Panc1 (cell line): ENCODE results near the gene MECR. TPM values are rescaled to one million over a fixed set of nuclear protein-coding genes. Genes with fewer than 3 reads are reported as not detected.

Experiments used
- ATAC-seq: fragments of 200-7000 bp; cut with Tn5 transposase; 2 replicates; pipeline ENCODE4 v1.9.1; 2020; ENCODE audit warnings: mild to moderate bottlenecking, moderate library complexity
- BruUV-seq: library from RNA; stranded (reverse); fragments of 400-500 nt; replicated peaks from 2 replicates; lab custom pipeline; 2021; lab: Mats Ljungman, UMichigan
- CTCF ChIA-PET: fragments of 300-600 bp; sonication (Branson Sonifier 250); formaldehyde crosslinking; loops from one replicate; lab custom pipeline; 2022; ENCODE audit warnings: antibody characterized with exemption; lab: Charles Lee
- POLR2A ChIA-PET: fragments of 300-600 bp; sonication (Branson Sonifier 250); formaldehyde crosslinking; loops from one replicate; lab custom pipeline; 2022; ENCODE audit warnings: antibody characterized with exemption; lab: Charles Lee
- DNase-seq: peaks from one replicate; pipeline ENCODE4 v3.0.0-alpha.2; 2010; ENCODE audit warnings: low read depth, low spot score
- H3K27ac ChIP-seq: 2 replicates; pipeline ENCODE4 v1.5.1; 2011; ENCODE audit warnings: mild to moderate bottlenecking, low read length, inconsistent platforms
- H3K27me3 ChIP-seq: fragments of 200-500 bp; sonication (Bioruptor generic); 2 replicates; pipeline ENCODE4 v1.6.0; 2014; ENCODE audit warnings: low read length, inconsistent platforms; ENCODE audit not compliant: control insufficient read depth, insufficient read depth
- H3K36me3 ChIP-seq: fragments of 200-500 bp; sonication (Bioruptor generic); 2 replicates; pipeline ENCODE4 v1.5.1; 2014; ENCODE audit warnings: inconsistent platforms, mild to moderate bottlenecking, low read length, moderate library complexity; ENCODE audit not compliant: control insufficient read depth, insufficient read depth
- H3K4me1 ChIP-seq: 2 replicates; pipeline ENCODE4 v1.5.1; 2011; ENCODE audit warnings: inconsistent platforms, mild to moderate bottlenecking, low read length, moderate library complexity; ENCODE audit not compliant: control insufficient read depth, insufficient read depth
- H3K4me3 ChIP-seq, 2 experiments: 2 replicates each; pipeline ENCODE4 v1.5.1; 2011 to 2012; ENCODE audit warnings: low read depth in 2 of 2, low read length in 2 of 2, mild to moderate bottlenecking in 2 of 2, inconsistent platforms in 1 of 2, moderate library complexity in 1 of 2
- H3K9me3 ChIP-seq: fragments of 200-500 bp; sonication (Bioruptor generic); 2 replicates; pipeline ENCODE4 v1.5.1; 2014; ENCODE audit warnings: low read depth, mild to moderate bottlenecking, inconsistent platforms, low read length, moderate library complexity; ENCODE audit not compliant: control insufficient read depth, insufficient read depth
- CTCF ChIP-seq: fragments of 450-650 bp; IDR thresholded peaks from 2 replicates; pipeline ENCODE4 v1.5.1; 2017; ENCODE audit warnings: mild to moderate bottlenecking
- POLR2AphosphoS5 ChIP-seq: IDR thresholded peaks from 2 replicates; pipeline ENCODE4 v1.6.1; 2012; ENCODE audit warnings: mild to moderate bottlenecking, low read depth, low read length, moderate library complexity
- REST ChIP-seq, 2 experiments: IDR thresholded peaks; 2 replicates each; pipeline ENCODE4 v1.6.1; 2011 to 2012; ENCODE audit warnings: low read depth in 2 of 2, control low read depth in 1 of 2, low read length in 1 of 2, mild to moderate bottlenecking in 1 of 2, moderate library complexity in 1 of 2; ENCODE audit not compliant: insufficient read depth in 1 of 2
- SIN3A ChIP-seq: IDR thresholded peaks from 2 replicates; pipeline ENCODE4 v1.6.1; 2012; ENCODE audit warnings: low read depth, mild to moderate bottlenecking, low read length, moderate library complexity, borderline replicate concordance; ENCODE audit not compliant: insufficient read depth
- TCF7L2 ChIP-seq: IDR thresholded peaks from 2 replicates; pipeline ENCODE4 v1.6.1; 2011; ENCODE audit warnings: mild to moderate bottlenecking, low read depth, low read length, inconsistent platforms
- in situ Hi-C: cut with HindIII; loops from 2 replicates; pipeline ENCODE4 v1.10.0; 2016; ENCODE audit warnings: low sequenced_read_pairs, low pct_unique_long_range_greater_than_20kb
- intact Hi-C: fragments of 100-400 bp; cut with micrococcal nuclease; formaldehyde crosslinking; loops from one replicate; pipeline ENCODE4 v1.10.0; 2022; ENCODE audit not compliant: unreplicated experiment
- total RNA-seq: library from RNA; stranded (reverse); gene quantifications from one replicate; pipeline ENCODE4 v1.2.1, GENCODE V29; 2021; ENCODE audit not compliant: unreplicated experiment

Gene MECR
- total RNA-seq, 1 experiment from 2014 or later = 25.7 TPM

GRCh38 chr1:29171521-29171920 is 59.2 kb downstream of the MECR start:
- peaks cover 10% of the 10 kb centered on the region; the same call in 1 of the 2 replicates for H3K4me1 ChIP-seq
- no peaks in the 10 kb centered on the region for H3K9me3 ChIP-seq
- no peak overlapping the region for H3K4me3 ChIP-seq
- H3K27ac ChIP-seq = no peak overlapping the region
- no peak for ATAC-seq
- no peak for DNase-seq
- in situ Hi-C loops (no loop called here), intact Hi-C loops (no loop called here)
- TSS peak; percentile 9 for BruUV-seq
- peaks cover 2% of the 10 kb centered on the region; the same call in 1 of the 2 replicates for H3K36me3 ChIP-seq
- ChIA-PET POLR2A (interaction anchor here (0.6 to 1.1 kb wide), 2 partner anchors 10 to 574 kb away, joined by 8 to 12 read pairs; partner anchors contain the start of gene SRSF4), CTCF (no interaction called here)
- H3K27me3 ChIP-seq = no peaks in the 10 kb centered on the region
- TF ChIP-seq CTCF (no peak), SIN3A (no peak), POLR2AphosphoS5 (no peak), TCF7L2 (no peak), REST (IDR thresholded peaks at IDR 0.05; ENCODE audit: insufficient read depth in 1 of 2, low read depth in 2 of 2, low read length in 1 of 2) (no peak)

- peak; percentile 45; the same call in 1 of the 2 replicates for ATAC-seq
- in situ Hi-C loops = no loop called here
- POLR2A ChIA-PET = interaction anchor here (0.6 to 1.1 kb wide), 2 partner anchors 10 to 574 kb away, joined by 8 to 12 read pairs; partner anchors contain the start of gene SRSF4
Measured at GRCh38 chr1:29171089-29171488, 59.6 kb downstream of the MECR start.

More at GRCh38 chr1:29171089-29171488, 59.6 kb downstream of the MECR start:
- Histone ChIP-seq H3K4me3 (no peak overlapping the region), H3K4me1 (peaks cover 10% of the 10 kb centered on the region; the same call in 1 of the 2 replicates), H3K9me3 (no peaks in the 10 kb centered on the region), H3K27me3 (no peaks in the 10 kb centered on the region), H3K27ac (no peak overlapping the region), H3K36me3 (peaks cover 2% of the 10 kb centered on the region; the same call in 1 of the 2 replicates)
- intact Hi-C loops = no loop called here
- DNase-seq = no peak
- CTCF ChIA-PET = no interaction called here
- TF ChIP-seq POLR2AphosphoS5 = no peak
- TF ChIP-seq REST (IDR thresholded peaks at IDR 0.05; ENCODE audit: insufficient read depth in 1 of 2, low read depth in 2 of 2, low read length in 1 of 2) = no peak
- TF ChIP-seq TCF7L2 = no peak
- TF ChIP-seq CTCF = no peak
- no peak for TF ChIP-seq SIN3A
- BruUV-seq = no TSS peak
